SHP77 (cell line): Measurements from ENCODE around the gene RALGAPA1.
"Not testable (repeated sequence)": the region's sequence is repeated elsewhere in the genome, so short reads cannot be mapped to it uniquely, and the experiment has no call there.

Source experiments
- DNase-seq, 2 experiments: peaks; one replicate each; lab custom pipeline; 2025; lab: John Stamatoyannopoulos, UW

Gene RALGAPA1

DNA sequence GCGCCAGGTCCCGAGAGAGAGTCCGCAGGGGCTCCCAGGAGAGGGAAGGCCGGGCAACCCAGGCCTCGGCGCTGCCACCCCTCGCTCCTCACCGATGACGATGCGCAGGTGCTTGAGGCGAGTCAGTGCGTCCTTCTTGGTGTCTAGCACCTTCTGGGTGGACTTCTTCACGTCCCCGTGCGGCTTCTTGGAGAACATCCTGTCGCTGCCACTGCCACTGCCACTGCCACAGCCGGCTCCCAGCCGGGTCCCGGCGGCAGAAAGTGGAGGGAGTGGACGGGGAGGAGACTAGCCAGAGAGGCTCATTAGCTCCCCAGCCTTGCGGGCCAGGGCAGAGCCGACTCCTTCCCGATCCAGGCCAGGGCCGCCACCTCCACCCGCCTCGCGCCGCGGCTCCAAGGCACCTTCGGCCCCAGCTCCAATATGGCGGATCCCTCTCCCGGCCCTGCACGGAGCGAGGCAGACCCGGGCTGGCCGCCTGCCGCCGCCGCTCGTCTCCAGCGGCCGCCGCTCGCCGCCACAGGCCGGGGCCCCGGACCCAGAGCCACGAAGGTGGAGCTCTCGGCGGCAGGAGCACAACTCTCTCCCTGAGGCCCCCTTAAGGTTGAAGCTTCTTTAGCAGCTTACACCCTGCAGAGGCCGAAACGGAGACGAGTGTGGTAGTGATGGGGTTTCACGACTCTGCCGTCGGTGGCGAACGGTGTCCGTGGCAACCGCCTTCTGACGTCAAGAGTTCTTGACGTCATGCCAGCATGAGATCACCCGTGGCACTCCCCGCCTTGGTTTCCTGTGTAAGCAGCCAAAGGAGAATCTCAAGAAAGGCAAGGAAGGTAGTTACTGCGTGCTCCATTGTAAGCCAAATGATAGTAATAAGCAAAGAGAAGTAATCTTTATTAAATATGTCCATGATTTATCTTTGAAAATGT, at the start of gene RALGAPA1:
Gene RALGAPA1, minus strand, starts transcription at position 658 of the 926 bp plus-strand sequence. Its CDS starts 460 bp downstream, at position 198.
- peak; percentile 99 for DNase-seq

DNA sequence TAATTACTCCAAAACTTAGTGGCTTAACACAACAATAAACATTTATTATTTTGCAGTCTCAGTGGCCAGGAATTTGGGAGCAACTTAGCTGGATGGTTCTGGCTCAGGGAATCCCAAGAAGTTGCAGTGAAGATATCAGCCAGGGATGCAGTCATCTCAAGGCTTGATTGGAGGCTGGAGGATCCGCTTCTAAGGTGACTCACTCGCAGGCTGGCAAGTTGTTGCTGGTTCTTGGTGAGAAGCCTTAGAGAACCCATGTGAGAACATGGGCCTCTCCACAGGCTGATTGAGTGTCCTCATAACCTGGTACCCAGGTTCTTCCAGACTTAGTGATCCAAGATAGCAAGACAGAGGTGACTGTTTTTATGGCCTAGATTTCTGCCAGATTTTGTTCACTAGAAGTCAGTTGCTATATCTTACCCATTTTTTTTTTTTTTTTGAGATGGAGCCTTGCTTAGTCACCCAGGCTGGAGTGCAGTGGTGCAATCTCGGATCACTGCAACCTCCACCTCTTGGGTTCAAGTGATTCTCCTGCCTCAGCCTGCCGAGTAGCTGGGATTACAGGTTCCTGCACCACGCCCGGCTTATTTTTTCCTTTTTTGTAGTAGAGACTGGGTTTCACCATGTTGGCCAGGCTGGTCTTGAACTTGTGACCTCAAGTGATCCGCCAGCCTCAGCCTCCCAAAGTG, 49.6 kb upstream of the RALGAPA1 start:
- DNase-seq: no peak

DNA sequence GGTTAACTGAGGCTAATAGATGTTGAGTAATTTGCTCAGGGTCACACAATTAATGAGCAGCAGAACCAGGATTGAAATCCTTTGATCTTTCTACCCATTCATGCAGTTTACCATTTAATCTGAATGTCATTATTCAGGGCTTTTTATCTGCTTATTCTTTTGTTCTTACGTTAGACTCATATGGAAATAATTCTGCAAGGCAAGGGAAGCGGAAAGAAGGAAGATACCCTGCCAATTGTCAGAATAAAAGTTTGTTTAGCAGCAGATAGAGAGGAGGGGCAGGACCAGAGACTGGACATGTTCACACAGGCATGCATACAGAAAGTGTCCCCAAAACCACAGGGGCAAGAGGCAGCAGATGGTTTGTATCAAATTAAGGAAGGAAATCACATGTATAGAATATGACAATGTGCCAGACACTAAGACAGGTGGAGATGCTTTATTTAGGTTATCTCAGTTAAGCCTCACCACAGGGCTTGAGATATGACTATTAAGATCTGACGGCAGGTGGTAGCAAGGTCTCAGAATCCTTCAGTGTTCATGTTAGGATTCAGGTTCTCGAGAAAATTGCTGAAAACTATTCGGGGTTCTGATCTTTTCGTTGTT, 46.9 kb upstream of the RALGAPA1 start:
- no peak for DNase-seq

DNA sequence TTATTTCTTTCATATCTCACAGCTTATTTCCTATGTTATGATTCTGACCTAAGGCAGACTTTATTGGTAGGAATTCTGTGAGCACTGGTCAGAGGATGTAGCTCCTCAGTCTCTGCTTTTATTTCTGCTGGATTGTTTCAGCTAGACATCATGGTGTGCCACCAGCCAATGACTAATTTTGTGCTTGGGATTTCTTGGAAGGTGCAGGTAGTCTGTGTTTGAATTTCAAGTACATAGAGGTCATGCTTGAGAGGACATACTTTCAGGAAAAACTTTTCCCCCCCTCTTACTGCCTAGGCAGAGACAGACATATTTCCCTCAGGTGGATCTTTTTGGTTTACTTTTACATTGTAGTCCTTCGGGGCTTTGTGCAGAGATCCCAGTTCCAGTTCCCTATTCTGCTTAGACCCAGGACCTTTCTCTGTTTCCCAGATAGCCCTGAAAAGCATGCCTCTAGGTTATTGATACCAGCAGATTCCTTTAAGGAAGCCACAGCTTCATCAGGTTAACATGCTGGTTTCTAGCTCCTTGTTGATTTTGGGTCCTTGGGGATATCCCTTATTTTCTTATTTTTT, 45.7 kb upstream of the RALGAPA1 start:
- DNase-seq: no peak

DNA sequence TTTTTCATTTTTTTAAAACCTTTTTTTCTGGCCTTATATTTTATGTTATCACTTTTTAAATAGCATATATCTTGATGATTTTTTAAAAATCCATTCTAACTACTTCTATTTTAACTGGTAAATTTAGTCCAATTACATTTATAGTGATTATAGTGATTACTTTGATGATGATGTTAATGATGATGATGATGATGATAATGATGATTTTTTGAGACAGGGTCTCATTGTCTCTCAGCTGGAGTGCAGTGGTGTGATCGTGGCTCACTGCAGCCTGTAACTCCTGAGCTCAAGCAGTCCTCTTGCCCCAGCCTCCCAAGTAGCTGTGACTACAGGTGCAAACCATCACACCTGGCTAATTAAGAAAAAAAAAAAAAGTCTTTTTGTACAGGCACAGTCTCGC, 44.1 kb upstream of the RALGAPA1 start:
- DNase-seq: no peak

DNA sequence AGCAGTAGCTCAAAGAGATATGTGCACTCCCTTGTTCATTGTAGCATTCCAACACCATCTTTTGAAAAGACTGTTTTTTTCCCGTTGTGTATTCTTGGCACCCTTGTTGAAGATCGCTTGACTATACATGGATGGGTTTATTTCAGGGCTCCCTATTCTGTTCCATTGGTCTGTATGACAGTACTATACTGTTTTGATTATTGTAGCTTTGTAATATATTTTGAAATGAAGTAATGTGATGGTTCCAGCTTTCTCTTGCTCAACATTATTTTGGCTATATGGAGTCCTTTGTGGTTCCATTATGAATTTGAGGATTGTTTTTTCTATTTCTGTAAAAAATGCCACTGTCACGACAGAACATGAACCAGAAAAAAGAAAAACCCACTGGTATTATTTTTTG, 42.7 kb upstream of the RALGAPA1 start:
- DNase-seq: no peak

DNA sequence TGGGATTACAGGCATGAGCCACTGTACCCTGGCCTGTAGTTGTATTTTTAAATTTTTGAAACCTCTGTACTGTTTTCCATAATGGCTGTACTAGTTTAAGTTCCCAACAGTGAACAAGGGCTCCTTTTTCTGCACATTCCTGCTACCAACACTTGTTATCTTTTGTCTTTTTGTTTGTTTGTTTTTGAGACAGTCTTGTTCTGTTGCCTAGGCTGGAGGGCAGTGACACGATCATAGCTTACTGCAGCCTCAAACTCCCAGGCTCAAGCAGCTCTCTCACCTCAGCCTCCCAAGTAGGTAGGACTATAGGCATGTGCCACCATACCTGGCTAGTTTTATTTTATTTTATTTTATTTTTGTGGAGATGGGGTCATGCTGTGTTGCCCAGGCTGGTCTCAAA, 40.0 kb upstream of the RALGAPA1 start:
- no peak for DNase-seq

DNA sequence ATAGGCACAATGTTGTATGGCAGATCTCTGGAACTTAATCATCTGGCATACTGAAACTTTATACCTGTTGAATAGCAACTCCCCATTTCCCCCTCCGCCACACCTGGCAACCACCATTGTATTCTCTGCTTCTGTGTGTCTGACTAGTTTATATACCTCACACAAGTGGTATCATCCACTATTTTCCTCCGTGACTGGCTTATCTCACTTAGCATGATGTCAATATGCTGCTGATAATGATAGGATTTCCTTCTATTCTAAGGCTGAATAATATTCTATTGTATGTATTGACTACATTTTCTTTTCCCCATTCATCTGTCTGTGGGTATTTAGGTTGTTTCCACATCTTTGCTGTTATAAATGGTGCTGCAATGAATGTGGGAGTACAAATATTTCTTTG, 38.5 kb upstream of the RALGAPA1 start:
- DNase-seq: no peak

DNA sequence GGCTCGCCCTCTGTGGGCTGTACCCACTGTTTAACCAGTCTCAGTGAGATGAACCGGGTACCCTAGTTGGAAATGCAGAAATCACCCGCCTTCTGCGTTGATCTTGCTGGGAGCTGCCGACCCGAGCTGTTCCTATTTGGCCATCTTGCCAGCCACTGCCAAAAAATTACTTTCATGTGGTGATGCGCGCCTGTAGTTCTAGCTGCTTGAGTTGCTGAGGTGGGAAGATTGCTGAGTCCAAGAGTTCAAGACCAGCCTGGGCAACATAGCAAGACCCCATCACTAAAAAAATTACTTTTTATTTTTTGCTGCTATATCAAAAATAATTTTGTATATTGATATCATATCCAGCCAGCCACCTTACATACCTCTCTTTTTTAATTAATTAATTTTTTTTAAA, 35.4 kb upstream of the RALGAPA1 start:
- DNase-seq: no peak

DNA sequence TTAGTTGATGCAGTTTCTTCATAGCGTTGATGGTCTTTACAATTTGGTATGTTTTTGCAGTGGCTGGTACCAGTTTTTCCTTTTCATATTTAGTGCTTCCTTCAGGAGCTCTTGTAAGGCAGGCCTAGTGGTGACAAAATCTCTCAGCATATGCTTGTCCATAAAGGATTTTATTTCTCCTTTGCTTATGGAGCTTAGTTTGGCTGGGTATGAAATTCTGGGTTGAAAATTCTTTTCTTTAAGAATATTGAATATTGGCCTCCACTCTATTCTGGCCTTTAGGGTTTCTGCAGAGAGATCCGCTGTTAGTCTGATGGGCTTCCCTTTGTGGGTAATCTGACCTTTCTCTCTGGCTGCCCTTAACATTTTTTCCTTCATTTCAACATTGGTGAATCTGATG, 33.1 kb upstream of the RALGAPA1 start:
- not testable (repeated sequence) for DNase-seq

DNA sequence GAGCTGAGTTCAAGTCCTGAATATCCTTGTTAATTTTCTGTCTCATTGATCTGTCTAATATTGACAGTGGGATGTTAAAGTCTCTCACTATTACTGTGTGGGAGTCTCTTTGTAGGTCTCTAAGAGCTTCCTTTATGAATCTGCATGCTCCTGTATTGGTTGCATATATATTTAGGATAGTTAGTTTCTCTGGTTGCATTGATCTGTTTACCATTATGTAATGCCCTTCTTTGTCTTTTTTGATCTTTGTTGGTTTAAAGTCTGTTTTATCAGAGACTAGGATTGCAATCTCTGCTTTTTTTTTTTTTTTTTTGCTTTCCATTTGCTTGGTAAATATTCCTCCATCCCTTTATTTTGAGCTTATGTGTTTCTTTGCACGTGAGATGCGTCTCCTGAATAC, 32.6 kb upstream of the RALGAPA1 start:
- DNase-seq: not testable (repeated sequence)

DNA sequence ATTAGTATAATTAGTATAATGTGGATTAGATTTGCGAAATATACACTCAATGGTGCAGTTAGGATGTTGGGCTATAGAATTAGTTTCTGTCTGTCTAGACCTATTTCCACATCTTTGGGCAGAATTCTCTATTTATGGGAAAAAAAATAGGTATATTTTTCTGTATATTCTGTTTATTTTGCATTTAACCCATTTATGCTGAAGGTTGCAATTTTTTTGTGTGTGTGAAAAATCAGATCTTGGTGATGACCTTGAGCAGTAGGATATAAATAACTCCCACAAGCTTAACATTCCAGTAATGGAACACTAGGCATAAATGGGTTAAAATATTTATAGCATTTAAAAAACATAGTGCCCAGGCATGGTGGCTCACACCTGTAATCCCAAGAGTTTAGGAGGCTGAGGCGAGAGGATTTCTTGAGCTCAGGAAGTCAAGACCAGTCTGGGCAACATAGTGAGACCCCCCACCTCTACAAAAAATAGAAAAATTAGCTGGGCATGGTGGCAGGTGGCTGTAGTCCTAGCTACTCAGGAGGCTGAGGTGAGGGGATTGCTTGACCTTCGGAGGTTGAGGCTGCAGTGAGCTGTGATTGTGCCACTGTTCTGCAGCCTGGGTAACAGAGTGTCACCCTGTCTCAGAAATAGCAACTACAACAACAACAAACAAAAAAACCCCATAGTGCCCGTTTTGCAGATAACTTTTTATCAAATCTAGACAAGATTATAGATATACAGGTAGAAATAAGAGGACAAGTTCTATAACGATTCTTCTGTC, 26.3 kb upstream of the RALGAPA1 start:
- DNase-seq: no peak

DNA sequence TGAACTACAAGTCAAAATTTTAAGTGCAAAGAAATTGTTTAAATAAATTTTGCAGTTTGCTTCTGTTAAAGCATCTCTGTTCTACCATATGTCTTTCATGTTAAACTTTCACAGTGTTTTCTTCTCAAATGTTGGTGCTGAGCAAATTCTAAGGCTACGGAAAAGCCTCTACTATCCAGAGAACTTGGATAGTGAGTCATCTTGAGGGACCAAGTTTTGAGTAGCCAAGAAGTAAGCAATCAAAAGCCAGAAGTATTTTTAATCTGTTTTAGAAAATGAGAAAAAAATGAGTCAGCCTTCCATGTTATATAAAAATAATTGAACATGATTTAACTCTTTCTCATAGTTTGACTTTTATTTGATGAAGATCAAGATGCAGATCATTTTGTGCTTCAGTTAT, 20.4 kb upstream of the RALGAPA1 start:
- DNase-seq: no peak

DNA sequence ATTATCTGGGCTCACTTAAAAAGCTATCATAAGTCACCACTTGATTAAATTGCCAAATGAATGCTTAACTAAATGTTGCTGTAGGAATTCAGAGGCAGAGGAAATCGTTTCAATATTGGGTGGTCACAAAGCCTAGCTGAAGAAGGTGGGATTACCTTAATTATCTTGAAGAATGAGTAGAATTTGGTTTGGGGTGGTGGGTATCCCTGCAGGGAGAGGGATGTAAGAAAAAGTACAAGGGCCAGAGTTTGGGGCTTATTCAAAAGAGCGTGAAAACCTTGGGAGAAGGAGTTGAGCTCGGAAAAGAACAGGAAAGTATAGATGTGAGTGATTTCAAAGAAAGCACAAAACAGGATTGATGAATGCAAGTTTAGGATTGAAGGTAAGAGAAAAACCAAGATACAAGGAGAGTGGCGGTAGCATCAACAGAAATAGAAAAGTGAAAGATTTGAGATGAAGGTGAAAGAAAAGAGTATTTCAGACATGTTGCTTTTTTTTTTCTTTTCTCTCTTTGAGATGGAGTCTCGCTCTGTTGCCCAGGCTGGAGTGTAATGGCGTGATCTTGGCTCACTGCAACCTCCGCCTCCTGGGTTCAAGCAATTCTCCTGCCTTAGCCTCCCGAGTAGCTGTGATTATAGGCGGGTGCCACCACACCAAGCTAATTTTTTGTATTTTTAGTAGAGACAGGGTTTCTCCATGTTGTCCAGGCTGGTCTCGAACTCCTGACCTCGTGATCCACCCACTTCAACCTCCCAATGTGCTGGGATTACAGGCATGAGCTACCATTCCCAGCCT, 18.8 kb upstream of the RALGAPA1 start:
- DNase-seq: no peak

DNA sequence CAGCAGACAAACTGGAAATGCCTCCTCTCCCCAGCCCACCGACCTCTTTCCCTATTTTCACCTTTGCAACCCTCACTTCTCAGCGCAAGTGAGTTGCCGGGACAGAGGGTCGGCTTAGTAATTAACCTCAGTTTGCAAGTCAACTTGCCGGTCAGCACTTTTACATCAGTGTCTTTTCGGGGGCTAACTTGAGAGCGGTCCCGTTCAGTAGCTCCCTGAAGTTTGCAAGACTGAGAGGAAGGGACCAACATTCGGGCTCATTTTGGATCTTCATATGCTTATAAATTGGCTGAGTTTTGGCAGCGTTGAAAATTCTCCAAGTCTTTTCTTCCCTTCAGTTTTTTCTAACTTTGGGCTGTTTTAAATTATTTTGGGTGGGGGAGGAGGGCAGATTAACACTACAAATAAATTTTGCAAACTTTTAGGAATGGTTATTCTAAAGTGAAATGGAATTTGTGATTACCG, 17.9 kb upstream of the RALGAPA1 start:
- no peak for DNase-seq

DNA sequence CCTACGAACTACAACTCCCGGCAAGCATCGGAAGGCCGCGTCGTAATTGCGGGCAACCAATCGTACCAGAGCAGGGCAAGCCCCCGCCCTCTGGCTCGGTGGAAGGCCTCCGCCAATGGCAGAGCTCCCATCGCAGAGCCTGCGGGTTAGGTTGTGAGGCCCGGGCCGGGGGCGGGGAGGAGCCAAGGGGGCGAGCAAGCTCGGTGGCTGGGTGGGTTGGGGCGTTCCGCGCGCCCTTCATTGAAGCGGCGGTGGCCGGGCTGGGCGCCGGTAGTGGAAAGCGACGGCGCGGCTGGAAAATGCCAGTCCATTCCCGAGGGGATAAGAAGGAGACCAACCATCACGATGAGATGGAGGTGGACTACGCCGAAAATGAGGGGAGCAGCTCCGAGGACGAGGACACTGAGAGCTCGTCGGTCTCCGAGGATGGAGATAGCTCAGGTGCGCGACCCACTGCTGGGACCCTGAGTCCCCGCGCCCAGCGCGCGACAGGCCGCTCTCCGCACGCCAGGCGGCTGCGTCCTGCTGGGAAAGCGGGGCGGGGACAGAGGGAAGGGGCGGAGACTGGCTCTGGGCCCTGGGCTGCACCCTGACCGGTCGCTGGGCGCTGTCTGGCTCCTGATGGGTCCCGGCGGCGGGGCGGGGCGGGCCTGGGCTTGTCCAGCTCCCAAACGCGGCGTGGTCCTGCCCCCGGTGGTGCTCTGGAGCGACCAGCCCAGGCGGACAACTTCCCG, 17.3 kb upstream of the RALGAPA1 start, which contains the start of gene BRMS1L:
Gene BRMS1L, plus strand, starts transcription at position 121 of the 734 bp plus-strand sequence. Its CDS starts 179 bp downstream, at position 300.
- DNase-seq: peak; percentile 100

DNA sequence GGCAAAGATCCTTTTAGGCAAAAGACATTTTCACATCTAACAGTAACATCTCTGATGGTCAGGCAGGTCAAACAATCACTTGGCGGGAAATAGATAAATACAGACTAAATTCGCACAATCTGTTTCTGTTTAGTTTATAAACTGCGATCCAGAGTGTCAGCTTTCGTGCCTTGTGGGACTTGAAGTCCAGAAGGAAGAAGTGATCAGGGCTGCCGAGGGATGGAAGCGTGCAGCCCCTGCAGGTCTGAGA, 16.8 kb upstream of the RALGAPA1 start:
- DNase-seq: no peak

DNA sequence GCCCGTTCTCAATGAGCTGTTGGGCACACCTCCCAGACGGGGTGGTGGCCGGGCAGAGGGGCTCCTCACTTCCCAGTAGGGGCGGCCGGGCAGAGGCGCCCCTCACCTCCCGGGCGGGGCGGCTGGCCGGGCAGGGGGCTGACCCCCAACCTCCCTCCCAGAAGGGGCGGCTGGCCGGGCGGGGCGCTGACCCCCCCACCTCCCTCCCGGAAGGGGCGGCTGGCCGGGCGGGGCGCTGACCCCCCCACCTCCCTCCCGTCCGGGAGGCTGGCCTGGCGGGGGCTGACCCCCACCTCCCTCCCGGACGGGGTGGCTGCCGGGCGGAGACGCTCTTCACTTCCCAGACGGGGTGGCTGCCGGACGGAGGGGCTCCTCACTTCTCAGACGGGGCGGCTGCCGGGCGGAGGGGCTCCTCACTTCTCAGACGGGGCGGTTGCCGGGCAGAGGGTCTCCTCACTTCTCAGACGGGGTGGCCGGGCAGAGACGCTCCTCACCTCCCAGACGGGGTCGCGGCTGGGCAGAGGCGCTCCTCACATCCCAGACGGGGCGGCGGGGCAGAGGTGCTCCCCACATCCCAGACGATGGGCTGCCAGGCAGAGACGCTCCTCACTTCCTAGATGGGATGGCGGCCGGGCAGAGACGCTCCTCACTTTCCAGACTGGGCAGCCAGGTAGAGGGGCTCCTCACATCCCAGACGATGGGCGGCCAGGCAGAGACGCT, 15.5 kb upstream of the RALGAPA1 start:
- DNase-seq: not testable (repeated sequence)

DNA sequence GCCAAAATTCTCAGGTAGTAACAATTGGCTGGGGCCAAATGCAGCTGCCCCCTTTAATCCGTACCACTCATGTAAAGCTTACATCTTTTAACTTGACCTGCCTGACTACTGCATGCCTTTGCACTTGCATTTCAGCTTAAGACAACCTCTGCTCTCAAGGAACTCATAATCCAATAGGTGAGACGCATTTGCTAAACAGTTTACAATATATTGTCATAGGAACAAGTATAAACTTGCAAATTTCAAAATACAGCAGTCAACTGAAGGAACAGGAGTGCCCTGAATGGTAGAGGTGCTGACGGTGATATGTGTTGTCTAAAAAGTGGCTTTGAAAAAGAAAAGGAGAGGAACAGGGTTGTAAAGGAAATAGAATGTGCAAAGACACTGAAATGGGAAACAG, 13.4 kb upstream of the RALGAPA1 start:
- no peak for DNase-seq
